GM12873 (cell line): ENCODE results near the gene UBAP1L.
A peak's percentile ranks its signal among the peaks of the same experiment; 100 is the strongest.

ENCODE experiments used
- CTCF ChIP-seq: IDR thresholded peaks from 2 replicates; pipeline ENCODE4 v1.5.1; 2012; ENCODE audit warnings: low read depth, mild to moderate bottlenecking, moderate library complexity, low read length, control low read depth; ENCODE audit not compliant: insufficient read depth; ENCODE audit errors: missing control alignments

UBAP1L gene

GRCh38 chr15:65055201-65055870 is 59.7 kb downstream of the UBAP1L start:
- no peak for TF ChIP-seq CTCF

- peak; percentile 94 for TF ChIP-seq CTCF
Observed at GRCh38 chr15:65054333-65055200, 60.4 kb downstream of the UBAP1L start.

- TF ChIP-seq CTCF, result no peak
Observed at GRCh38 chr15:65052956-65053355, 62.0 kb downstream of the UBAP1L start.

- TF ChIP-seq CTCF, result no peak
Observed at GRCh38 chr15:65051266-65051665, 63.7 kb downstream of the UBAP1L start.

- no peak for TF ChIP-seq CTCF
Observed at GRCh38 chr15:65050270-65050669, 64.7 kb downstream of the UBAP1L start.

- TF ChIP-seq CTCF, result no peak
Observed at GRCh38 chr15:65049418-65049840, 65.6 kb downstream of the UBAP1L start.

GRCh38 chr15:65048241-65048640 is 66.8 kb downstream of the UBAP1L start:
- TF ChIP-seq CTCF, result no peak
